Epidermal melanocyte (primary cell): Measurements from ENCODE around the gene IL20RB.
A peak's percentile ranks its signal among the peaks of the same experiment; 100 is the strongest.
"Not testable (repeated sequence)": the region's sequence is repeated elsewhere in the genome, so short reads cannot be mapped to it uniquely, and the experiment has no call there.

Source experiments
- DNase-seq: peaks from one replicate; pipeline ENCODE4 v3.0.0; 2011; ENCODE audit warnings: low spot score; ENCODE audit not compliant: insufficient read length

IL20RB gene

DNA sequence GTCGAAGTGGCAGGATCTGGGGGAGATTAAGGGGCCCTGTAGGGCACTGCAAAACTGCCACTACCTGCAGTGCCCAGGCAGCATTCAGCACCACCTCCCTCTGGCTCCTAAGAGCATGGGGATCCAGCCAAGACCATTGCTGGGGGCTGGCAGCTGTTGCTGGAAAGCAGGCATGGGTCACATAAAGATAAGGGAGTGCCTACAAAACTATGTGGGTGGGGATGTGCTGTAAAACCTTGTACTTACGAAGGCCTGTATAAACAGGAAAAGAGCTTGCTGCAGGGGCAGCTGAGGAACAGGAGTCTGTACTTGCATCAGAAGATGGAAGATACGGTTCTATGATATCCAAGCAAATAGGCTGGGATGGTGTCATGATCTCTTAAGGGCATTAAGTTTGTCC, 27.1 kb downstream of the IL20RB start:
- DNase-seq: no peak

- not testable (repeated sequence) for DNase-seq
Measured at GRCh38 chr3:136987398-136987980, 29.7 kb downstream of the IL20RB start.

DNA sequence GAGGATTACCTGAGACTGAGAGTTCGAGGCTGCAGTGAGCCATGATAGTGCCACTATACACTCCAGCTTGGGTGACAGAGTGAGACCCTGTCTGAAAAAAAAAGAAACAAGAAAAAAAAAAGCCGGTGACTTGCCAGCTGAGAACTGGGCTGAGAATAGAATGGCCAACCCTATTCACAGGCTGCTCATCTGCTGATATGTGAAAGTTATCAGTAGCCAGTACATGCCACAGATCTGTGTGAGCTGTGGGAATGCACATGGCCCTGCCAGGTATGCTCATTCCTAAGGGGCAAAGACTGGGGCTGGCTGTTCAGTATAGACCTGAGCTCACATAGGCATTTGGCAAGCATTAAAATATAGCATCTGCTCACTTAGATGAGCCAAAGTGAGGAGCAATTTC, 30.9 kb downstream of the IL20RB start:
- no peak for DNase-seq

DNA sequence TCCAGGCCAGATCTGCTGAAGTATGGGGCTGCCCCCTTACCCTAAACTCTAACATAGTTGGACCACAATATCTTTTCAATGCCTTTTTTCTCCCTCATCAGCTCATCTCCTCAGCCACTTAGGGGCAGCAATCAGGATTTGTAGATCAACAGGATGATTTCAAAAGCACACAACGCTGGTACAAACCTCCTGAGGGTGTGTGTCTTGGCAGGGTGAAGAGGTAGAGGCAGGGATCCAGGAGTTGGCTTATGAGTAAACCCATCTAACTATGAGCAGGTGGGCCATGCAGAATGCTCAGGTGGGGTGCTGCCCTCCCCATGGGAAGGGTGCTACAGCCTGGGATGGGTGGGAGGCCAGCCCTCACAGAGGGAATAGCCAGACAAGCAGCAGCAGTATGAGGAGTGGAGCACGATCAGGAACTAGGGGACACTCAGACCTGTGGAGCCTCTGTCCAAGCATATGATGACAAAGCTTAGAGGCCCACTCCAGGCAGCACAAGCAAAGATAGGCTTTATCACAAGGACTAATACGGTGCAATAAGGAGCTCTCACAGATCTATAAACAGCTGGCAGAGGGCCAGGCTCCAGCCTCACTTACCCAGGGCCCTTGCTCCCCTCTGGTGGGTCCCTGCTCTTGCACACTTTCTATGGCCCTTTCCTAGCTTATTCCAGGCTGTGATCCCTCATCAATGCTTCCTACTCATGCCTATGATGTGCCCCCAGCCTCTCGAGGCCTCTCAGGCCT, 32.2 kb downstream of the IL20RB start:
- no peak for DNase-seq

GRCh38 chr3:136990826-136991225, 33.0 kb downstream of the IL20RB start:
- no peak for DNase-seq

- DNase-seq: no peak
Measured at GRCh38 chr3:136992115-136992514, 34.3 kb downstream of the IL20RB start.

DNA sequence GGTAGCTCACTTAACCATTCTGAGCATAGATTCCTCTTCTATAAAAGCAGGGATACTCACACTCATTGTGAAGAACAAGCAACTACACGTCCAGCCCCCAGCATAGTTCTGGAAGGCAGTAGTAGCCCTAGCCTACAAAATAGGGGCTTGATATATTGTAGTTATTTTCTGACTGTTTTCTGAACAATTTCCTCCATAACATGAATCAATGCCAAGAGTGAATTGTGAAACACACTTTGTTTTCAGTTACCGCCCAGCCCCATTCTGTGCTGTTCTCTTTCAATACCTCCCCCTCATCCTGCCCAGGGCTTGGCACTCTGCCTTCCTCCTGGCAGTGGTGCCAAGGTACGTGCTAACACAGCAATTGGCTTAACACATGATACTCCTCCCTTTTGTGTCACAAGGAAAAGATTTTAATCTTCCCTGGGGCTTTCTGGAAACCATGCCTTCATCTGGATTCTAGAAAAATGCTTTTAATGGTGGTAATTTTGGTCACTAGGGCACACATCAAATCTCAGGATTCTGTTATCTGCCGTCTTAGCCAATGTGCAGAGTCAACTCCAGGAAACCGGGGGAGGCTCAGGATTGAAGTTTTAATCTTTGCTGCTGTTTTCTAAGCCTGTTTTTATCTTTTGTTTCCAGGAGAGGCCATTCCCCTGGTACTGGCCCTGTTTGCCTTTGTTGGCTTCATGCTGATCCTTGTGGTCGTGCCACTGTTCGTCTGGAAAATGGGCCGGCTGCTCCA, 37.2 kb downstream of the IL20RB start:
- peak; percentile 53 for DNase-seq

DNA sequence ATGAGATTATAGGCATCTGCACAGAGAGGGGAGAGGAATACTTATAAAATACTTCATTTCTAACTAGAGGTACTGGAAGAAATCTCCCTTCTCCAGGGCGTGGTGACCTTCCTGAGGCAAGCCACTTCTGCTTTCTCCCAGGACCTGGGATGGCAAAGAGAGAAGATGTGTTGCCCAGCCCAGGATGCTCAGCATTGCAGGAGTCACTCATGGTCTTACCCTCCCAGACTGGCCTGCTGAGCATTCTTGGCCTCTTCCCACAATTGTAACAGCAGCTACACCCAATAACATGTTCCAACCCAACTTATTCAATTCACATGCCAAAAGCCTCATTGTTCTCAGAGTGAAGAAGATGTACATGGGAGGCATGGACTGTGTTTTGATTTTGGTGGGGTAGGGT, 37.9 kb downstream of the IL20RB start:
- no peak for DNase-seq

DNA sequence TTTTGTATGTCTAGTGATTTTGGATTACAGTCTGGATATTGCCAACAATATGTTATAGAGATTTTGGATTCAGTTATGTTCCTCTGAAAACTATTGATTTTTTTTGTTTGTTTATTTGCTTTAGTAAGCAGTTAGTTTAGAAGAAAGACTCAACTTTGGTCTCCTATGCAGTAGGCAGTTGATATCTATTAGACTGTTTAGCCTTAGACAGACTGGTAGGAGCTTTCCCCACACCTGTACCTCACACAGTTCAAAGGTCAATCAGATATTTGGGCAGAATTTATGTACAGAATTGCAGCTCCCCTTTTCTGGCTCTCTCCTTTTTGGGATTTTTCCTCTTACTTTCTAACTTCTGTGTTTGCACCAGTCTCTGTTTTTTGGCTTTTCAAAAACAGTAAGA, 42.3 kb downstream of the IL20RB start:
- no peak for DNase-seq

- not testable (repeated sequence) for DNase-seq
Measured at GRCh38 chr3:137007376-137007775, 49.6 kb downstream of the IL20RB start.

DNA sequence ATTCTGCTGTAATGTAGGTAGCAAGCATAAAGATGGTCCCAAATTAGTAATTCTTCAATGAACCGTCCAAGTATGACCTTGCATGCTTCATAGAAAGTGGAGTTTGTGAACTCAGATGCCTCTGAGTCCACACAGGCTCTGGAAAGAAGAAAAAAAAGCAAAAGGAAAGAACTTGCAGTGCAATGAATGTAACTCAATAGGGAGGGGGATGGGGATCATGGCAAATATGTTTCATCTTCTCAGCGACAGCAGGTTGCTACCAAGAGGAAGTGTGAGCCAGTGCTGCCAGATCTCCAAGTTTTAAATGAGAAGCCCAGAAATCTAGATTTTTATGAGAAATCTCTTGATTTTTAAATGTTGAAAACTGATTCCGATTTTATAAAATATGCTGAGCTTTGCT, 50.3 kb downstream of the IL20RB start:
- DNase-seq: no peak

- no peak for DNase-seq
Measured at GRCh38 chr3:137008976-137009375, 51.2 kb downstream of the IL20RB start.

GRCh38 chr3:137010137-137010536, 52.4 kb downstream of the IL20RB start:
- DNase-seq: no peak

- no peak for DNase-seq
Measured at GRCh38 chr3:137011153-137011552, 53.4 kb downstream of the IL20RB start.

DNA sequence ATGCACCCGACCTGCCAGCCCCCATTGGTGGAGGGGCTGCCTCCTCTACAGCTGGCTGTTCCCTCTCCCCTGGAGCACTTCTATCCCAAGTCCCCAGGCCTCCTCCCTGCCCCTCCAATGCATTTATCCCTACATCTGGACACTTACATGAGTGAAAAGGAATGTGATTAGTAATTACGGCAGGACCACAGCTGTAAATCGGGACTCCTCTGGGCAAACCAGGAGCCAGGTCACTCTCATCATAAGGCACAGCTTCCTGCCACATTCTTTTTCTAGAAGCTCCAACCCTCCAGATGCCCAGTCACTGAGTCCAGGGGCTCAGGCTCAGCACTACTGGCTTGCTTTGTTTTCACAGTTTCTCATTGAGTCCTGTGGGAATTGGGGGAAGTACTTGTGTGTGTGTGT, 54.3 kb downstream of the IL20RB start:
- no peak for DNase-seq

DNA sequence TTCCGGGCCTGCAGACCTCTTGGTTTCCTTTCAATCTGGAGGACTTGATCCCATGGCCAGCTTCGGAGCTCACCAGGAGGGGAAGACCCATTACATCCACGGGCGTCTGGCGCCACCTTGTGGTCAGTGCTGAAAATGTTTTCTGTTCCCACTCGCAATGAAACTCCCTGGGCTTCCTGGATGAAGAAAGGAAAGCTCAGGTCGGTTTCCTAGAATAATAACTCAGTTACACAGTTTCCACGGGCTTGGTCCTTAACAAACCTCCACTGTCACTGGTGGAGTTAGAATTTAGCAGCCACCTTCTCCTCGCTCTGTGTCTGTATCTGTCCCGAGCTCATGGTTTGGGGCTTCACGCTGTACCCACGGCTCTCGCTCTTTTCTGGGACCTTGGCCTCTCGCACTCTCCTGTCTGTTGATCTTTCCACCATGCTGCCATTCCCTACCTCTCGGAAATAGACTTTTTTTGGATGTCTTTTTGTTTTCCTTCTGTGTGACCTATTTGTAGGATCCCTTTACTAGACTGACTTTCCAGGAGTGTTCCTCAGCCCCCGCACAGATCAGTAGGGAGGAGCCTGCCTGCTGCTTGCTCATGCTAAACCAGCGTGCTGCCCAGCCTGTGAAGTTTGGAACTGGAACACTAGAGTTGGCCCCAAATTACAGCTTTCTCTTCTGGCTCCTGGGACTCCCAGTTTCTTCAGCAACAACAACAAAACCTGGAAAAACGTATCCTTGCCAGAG, 56.3 kb downstream of the IL20RB start:
- peak; percentile 92 for DNase-seq

GRCh38 chr3:137017316-137017715, 59.5 kb downstream of the IL20RB start:
- not testable (repeated sequence) for DNase-seq

DNA sequence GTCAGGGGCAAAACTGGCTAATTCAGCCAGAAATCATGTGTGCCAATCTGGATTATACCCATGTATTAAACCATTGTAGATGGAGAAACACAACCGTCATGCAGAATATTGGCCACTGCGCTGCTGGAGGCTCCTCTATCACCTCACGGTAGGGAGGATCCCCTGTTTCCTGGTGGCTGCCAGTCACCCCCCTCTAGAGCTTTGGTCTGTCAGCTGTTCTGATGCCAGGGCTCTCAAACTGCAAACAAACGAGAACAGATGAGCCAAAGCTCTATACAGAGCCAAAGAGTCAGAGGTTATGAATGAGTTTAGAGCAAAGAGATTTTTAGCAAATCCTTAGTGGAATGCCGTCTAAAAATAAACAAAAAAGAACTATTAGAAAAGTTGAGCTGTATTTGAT, 62.5 kb downstream of the IL20RB start:
- DNase-seq: no peak

GRCh38 chr3:137020888-137021287, 63.1 kb downstream of the IL20RB start:
- no peak for DNase-seq

- DNase-seq: no peak
Measured at GRCh38 chr3:137024348-137024747, 66.6 kb downstream of the IL20RB start.

- no peak for DNase-seq
Measured at GRCh38 chr3:137026701-137027100, 68.9 kb downstream of the IL20RB start.
